Smooth muscle cell (in vitro differentiated cells): Measurements from ENCODE around the gene ST3GAL2. TPM values are rescaled to one million over a fixed set of nuclear protein-coding genes. Genes with fewer than 3 reads are reported as not detected.
A peak's percentile ranks its signal among the peaks of the same experiment; 100 is the strongest.

ENCODE experiments used
- DNase-seq: peaks from one replicate; lab custom pipeline; 2025; ENCODE audit not compliant: unreplicated experiment; lab: John Stamatoyannopoulos, UW
- H2AFZ ChIP-seq: fragments of 200-600 bp; sonication (generic); 2 replicates; pipeline ENCODE4 v1.6.0; 2016; ENCODE audit warnings: antibody characterized with exemption, low read depth, mild to moderate bottlenecking
- H3F3A ChIP-seq: fragments of 200-600 bp; sonication (generic); 2 replicates; pipeline ENCODE4 v1.6.0; 2017; ENCODE audit warnings: antibody characterized with exemption, low read depth
- H3K27ac ChIP-seq: fragments of 200-600 bp; sonication (generic); 2 replicates; pipeline ENCODE4 v1.5.1; 2016; ENCODE audit warnings: low read depth, mild to moderate bottlenecking
- H3K27me3 ChIP-seq: fragments of 200-600 bp; sonication (generic); 2 replicates; pipeline ENCODE4 v1.6.1; 2016; ENCODE audit warnings: low read depth, mild to moderate bottlenecking
- H3K36me3 ChIP-seq: fragments of 200-600 bp; sonication (generic); 2 replicates; pipeline ENCODE4 v1.5.1; 2016; ENCODE audit warnings: low read depth
- H3K4me1 ChIP-seq: fragments of 200-600 bp; sonication (generic); 2 replicates; pipeline ENCODE4 v1.5.1; 2016; ENCODE audit warnings: low read depth
- H3K4me2 ChIP-seq: fragments of 200-600 bp; sonication (generic); 2 replicates; pipeline ENCODE4 v1.6.0; 2016; ENCODE audit warnings: mild to moderate bottlenecking
- H3K4me3 ChIP-seq: fragments of 200-600 bp; sonication (generic); 2 replicates; pipeline ENCODE4 v1.5.1; 2016; ENCODE audit warnings: mild to moderate bottlenecking
- H3K79me2 ChIP-seq: fragments of 200-600 bp; sonication (generic); 2 replicates; pipeline ENCODE4 v1.6.0; 2016; ENCODE audit warnings: low read depth, mild to moderate bottlenecking
- H3K9ac ChIP-seq: fragments of 200-600 bp; sonication (generic); 2 replicates; pipeline ENCODE4 v1.6.0; 2016; ENCODE audit warnings: low read depth
- H3K9me3 ChIP-seq: fragments of 200-600 bp; sonication (generic); replicated peaks from 2 replicates; pipeline ENCODE4 v1.5.1; 2016; ENCODE audit warnings: low read depth
- H4K20me1 ChIP-seq: fragments of 200-600 bp; sonication (generic); 2 replicates; pipeline ENCODE4 v1.6.0; 2016; ENCODE audit warnings: low read depth
- CTCF ChIP-seq: fragments of 200-600 bp; sonication (generic); IDR thresholded peaks from 2 replicates; pipeline ENCODE4 v1.5.1; 2017; ENCODE audit warnings: borderline replicate concordance, mild to moderate bottlenecking, antibody characterized with exemption; ENCODE audit not compliant: insufficient read depth, poor library complexity, severe bottlenecking
- WGBS: methylation state at CpG from one replicate; pipeline ENCODE4 v1.1.7; 2016; ENCODE audit warnings: low lambda C conversion rate; 5-methylcytosine and 5-hydroxymethylcytosine counted together
- polyA plus RNA-seq: library from polyadenylated mRNA; unstranded; fragments of >200 nt; fragmentation: Nextera tagmentation; extraction: Ambion mirVana; gene quantifications from 2 replicates; pipeline ENCODE4 v1.2.1, GENCODE V29; 2016
- total RNA-seq: library from RNA; depleted of rRNA; stranded (reverse); fragments of >200 nt; gene quantifications from 2 replicates; pipeline ENCODE4 v1.2.3, GENCODE V29; 2014

Gene ST3GAL2
- total and polyA plus RNA-seq, 2 experiments from 2014 or later, result 32.5 to 42.3 TPM

DNA sequence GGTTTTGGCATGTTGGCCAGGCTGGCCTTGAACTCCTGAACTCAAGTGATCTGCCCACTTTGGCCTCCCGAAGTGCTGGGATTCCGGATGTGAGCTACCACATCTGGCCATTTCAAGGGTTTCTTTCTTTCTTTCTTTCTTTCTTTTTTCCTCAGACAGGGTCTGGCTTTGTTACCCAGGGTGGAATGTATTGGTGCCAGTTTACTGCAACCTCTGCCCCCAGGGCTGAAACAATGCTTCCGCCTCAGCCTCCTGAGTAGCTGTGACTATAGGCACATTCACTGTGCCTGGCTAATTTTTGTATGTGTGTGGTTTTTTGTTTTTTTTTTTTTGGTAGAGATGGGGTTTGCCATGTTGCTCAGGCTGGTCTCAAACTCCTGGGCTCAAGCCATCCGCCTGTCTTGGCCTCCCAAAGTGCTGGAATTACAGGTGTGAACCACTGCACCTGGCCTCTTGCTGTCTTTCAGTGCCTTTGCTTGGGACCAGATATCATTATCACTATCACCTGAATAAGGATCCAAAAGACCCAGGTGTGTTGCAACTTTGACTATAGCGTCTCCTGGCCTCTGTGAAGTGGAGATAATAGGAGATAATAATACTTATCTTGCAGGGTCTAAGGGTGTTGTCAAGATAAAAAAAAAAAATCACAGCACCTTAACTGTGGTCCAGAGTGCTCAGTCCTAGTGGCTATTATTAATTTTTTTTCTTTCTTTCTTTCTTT is 18.7 kb upstream of the ST3GAL2 start:
- Histone ChIP-seq H3K4me2 (no peak overlapping the region), H3K27ac (no peak overlapping the region), H3F3A (no peaks in the 10 kb centered on the region), H3K9ac (no peak overlapping the region), H3K27me3 (no peaks in the 10 kb centered on the region), H3K9me3 (no peaks in the 10 kb centered on the region), H3K79me2 (no peaks in the 10 kb centered on the region), H3K36me3 (no peaks in the 10 kb centered on the region), H3K4me1 (peaks cover 7% of the 10 kb centered on the region), H3K4me3 (no peak overlapping the region), H4K20me1 (no peaks in the 10 kb centered on the region), H2AFZ (no peak overlapping the region)
- TF ChIP-seq CTCF, result no peak
- no peak for DNase-seq
- 98% methylated on average over 5 of the region's 5 CpGs for WGBS

DNA sequence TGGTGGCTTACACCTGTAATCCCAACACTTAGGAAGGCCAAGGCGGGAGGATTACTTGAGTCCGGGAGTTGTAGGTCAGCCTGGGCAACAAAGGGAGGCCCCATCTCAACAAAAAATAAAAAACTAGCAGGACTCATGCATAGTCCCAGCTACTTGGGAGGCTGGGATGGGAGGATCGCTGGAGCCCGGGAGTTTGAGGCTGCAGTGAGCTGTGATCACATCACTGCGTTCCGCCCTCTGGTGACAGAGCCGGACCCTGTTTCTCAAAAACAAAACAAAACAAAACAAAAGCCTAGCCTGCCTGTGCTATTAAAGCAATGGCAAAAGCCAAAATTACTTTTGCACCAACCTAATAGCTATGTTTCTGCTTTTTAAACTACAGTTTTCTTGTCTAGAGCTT is 17.0 kb upstream of the ST3GAL2 start:
- Histone ChIP-seq H3F3A (no peaks in the 10 kb centered on the region), H3K9me3 (no peaks in the 10 kb centered on the region), H3K27ac (no peak overlapping the region), H3K9ac (no peak overlapping the region), H3K27me3 (no peaks in the 10 kb centered on the region), H3K4me2 (no peak overlapping the region), H4K20me1 (no peaks in the 10 kb centered on the region), H3K36me3 (no peaks in the 10 kb centered on the region), H3K79me2 (no peaks in the 10 kb centered on the region), H2AFZ (no peak overlapping the region), H3K4me3 (no peak overlapping the region), H3K4me1 (peaks cover 7% of the 10 kb centered on the region)
- no peak for DNase-seq
- no peak for TF ChIP-seq CTCF
- WGBS, result 95% methylated on average over 7 of the region's 7 CpGs

- TF ChIP-seq CTCF, result no peak
- Histone ChIP-seq H3K4me1 (peaks cover 7% of the 10 kb centered on the region), H3F3A (no peaks in the 10 kb centered on the region), H3K79me2 (no peaks in the 10 kb centered on the region), H3K36me3 (no peaks in the 10 kb centered on the region), H4K20me1 (no peaks in the 10 kb centered on the region), H3K4me2 (peak within 1 kb of the TSS; percentile 94), H3K27ac (peak within 1 kb of the TSS; percentile 97), H3K9ac (peak within 1 kb of the TSS; percentile 100), H3K9me3 (no peaks in the 10 kb centered on the region), H2AFZ (peak within 1 kb of the TSS; percentile 99), H3K4me3 (peak within 1 kb of the TSS; percentile 92), H3K27me3 (no peaks in the 10 kb centered on the region)
- 2% methylated on average over 52 of the region's 67 CpGs for WGBS
- peak; percentile 14 for DNase-seq
Observed at GRCh38 chr16:70454222-70455034, 15.5 kb upstream of the ST3GAL2 start, which contains the start of gene FCSK. Gene FCSK (plus strand): TSS chr16:70454595. CDS start chr16:70463191, 8,596 bp downstream.
